Activated naive CD8-positive, alpha-beta T cell treated with anti-CD3 and anti-CD28 coated beads for 36 hours (primary cell): ENCODE data around the gene GRM8. TPM values are rescaled to one million over a fixed set of nuclear protein-coding genes. Genes with fewer than 3 reads are reported as not detected.

Experiments
- DNase-seq: peaks from one replicate; pipeline ENCODE4 v3.0.0; 2021
- H3K27ac Mint-ChIP-seq: one replicate; pipeline ENCODE4 v1.8.0; 2022; ENCODE audit warnings: mild to moderate bottlenecking, moderate library complexity, mixed read lengths
- H3K27me3 Mint-ChIP-seq: one replicate; pipeline ENCODE4 v1.8.0; 2022; ENCODE audit warnings: mild to moderate bottlenecking, mixed read lengths
- H3K36me3 Mint-ChIP-seq: one replicate; pipeline ENCODE4 v1.8.0; 2021; ENCODE audit warnings: mild to moderate bottlenecking, mixed read lengths
- H3K4me1 Mint-ChIP-seq: one replicate; pipeline ENCODE4 v1.8.0; 2021; ENCODE audit warnings: mixed read lengths
- H3K4me3 Mint-ChIP-seq: one replicate; pipeline ENCODE4 v1.8.0; 2022; ENCODE audit warnings: mild to moderate bottlenecking, moderate library complexity, mixed read lengths
- H3K9me3 Mint-ChIP-seq: one replicate; pipeline ENCODE4 v1.8.0; 2022; ENCODE audit warnings: mixed read lengths
- total RNA-seq, 2 experiments: library from RNA; stranded (reverse); gene quantifications; one replicate each; pipeline ENCODE4 v1.2.3, GENCODE V29; 2021

GRM8 gene
- total RNA-seq, 2 experiments from 2014 or later: not detected

DNA sequence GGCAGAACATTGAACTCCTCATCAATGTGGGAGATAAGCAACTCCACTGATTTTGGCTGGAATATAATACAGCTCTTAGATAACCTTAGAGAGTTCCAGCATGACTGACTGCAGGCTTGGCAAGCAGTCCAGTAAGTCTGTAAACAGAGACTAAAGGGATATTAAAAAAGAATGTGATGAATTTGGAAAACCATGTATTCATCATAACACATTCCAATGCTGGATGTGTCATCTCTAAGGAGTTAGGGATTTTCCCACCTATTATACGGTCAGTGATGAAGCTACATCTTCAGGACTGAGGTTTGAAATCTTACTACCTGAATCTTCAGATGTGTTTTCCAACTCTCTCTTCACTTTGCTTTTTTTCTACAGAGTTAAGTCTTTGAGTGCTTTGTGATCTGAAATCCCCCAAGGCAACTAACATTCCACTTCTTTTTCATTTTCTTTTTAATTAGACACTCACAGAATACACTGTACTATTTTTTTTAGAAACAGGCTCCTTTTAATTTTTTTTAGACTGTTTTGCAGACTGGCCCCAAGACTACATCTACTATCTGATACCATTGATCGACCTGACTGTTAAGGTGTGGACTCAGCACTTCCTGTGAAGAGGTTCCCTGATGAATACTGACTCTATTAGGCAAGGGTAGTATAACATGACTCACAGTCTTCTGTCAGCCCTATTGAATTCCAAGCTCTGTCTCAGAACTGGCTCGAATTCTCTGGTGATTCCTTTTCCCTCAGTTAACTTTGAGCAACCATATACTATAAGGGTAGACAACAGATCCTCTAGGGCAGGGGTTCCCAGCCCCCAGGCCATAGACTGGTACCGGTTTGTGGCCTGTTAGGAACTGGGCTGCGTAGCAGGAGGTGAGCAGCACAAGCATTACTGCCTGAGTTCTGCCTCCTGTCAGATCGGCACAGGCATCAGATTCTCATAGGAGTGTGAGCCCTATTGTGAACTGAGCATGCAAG is 678.2 kb downstream of the GRM8 start:
- Mint-ChIP-seq H3K27ac (no peak overlapping the region), H3K4me3 (no peak overlapping the region), H3K4me1 (no peaks in the 10 kb centered on the region), H3K27me3 (no peaks in the 10 kb centered on the region), H3K9me3 (no peaks in the 10 kb centered on the region), H3K36me3 (no peaks in the 10 kb centered on the region)
- no peak for DNase-seq

DNA sequence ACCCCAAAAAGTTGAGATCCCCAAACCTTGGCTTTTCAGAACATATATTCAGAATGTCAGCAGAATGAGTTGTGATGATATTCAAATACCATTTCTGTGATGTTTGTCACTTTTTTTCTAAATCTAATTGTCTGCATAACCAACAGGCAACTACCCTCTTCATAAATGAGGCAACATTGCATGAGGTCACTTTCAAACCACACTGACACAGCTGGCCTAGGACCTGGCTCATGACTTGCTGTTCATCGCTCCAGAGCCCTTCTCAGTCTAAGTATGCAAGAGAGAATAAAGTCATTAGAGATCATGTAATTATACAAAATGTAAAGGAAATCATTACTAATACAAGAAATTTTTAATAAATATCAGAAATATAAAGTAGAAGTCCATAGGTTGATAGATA is 681.9 kb downstream of the GRM8 start:
- Mint-ChIP-seq H3K36me3 (no peaks in the 10 kb centered on the region), H3K27me3 (no peaks in the 10 kb centered on the region), H3K9me3 (no peaks in the 10 kb centered on the region)

DNA sequence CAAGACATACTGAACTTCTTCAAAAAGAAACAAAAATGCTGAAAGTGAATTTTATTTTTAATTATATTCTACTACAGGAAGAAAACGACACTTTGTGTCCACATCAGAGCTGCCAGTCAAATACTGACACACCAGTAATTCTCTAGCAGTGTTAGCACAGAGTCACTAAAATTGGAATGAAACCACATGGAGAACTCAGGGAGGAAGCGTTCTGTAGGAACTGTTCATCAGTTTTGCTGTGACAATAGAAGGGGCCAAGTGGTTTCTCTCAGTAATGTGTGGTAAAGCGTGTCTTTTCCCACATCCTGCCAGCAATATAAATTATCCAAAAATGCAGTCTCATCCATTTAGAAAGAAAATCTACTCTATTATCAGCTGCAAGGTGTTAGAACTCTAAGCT is 683.3 kb downstream of the GRM8 start:
- Mint-ChIP-seq H3K4me3 (no peak overlapping the region), H3K27ac (no peak overlapping the region), H3K27me3 (no peaks in the 10 kb centered on the region), H3K36me3 (no peaks in the 10 kb centered on the region), H3K9me3 (no peaks in the 10 kb centered on the region), H3K4me1 (no peaks in the 10 kb centered on the region)
- DNase-seq: no peak

More for the DNA sequence above, 681.9 kb downstream of the GRM8 start:
- no peak overlapping the region for H3K4me3 Mint-ChIP-seq
- no peak for DNase-seq
- no peaks in the 10 kb centered on the region for H3K4me1 Mint-ChIP-seq
- no peak overlapping the region for H3K27ac Mint-ChIP-seq

DNA sequence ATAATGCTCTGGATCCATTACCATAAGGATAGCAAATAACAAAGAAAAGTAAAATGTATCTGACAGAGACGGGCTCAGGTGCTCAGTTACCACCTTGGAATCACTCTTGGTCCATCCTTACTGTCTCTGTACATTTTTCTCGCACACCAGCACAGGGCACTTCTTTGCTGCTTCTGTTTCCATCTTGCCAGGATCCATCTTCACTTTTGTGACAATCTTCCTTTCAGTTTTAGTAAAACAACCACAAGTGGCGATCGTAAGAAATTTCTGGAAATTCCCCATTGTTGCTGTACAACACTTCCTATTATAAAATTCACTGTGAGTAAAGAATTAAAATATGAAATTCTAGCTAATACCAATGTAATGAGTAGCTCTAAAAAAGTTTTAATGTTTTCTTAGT is 695.5 kb downstream of the GRM8 start:
- H3K36me3 Mint-ChIP-seq: no peaks in the 10 kb centered on the region
- H3K4me3 Mint-ChIP-seq: no peak overlapping the region
- H3K9me3 Mint-ChIP-seq: no peaks in the 10 kb centered on the region
- DNase-seq: no peak
- H3K27ac Mint-ChIP-seq: no peak overlapping the region
- H3K4me1 Mint-ChIP-seq: no peaks in the 10 kb centered on the region
- no peaks in the 10 kb centered on the region for H3K27me3 Mint-ChIP-seq

DNA sequence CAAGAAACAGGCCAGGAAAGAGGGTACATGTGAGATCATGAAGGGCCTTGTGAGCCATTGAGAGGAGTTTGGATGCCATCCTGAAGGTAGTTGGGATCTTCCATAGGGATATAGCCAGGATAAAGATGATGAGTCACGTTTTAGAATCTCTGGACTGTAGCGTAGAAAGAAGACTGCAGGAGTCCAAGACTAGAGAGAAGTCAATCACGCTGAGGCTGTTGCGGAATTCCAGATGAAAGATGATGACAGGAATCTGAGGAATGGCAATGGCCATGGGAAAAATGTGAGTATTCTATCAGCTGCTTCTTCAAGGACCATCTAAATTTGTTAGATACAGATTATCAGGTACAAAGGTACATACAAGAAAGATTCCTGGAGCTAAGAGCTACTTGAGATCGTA is 711.3 kb downstream of the GRM8 start:
- Mint-ChIP-seq H3K4me1 (no peaks in the 10 kb centered on the region), H3K36me3 (no peaks in the 10 kb centered on the region), H3K27me3 (no peaks in the 10 kb centered on the region), H3K27ac (no peak overlapping the region), H3K4me3 (no peak overlapping the region), H3K9me3 (no peaks in the 10 kb centered on the region)
- DNase-seq: no peak

DNA sequence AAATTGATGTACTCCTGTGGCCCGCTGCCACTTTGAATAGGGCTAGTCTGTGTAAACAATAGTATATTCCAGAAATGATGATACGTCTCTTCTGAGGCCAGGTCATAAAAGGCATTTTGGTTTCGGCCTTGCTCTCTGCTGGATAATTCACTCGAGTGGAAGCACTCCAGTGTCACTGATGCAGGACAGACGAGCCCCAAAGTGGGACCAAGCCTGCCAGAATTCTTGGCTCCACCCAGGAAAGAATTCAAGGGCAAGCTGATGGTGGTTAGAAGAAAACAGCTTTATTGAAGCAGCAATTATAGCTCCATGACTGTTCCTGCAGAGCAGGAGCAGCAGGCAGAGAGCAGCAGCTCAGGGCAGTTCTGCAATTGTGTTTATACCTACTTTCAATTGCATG is 717.6 kb downstream of the GRM8 start:
- Mint-ChIP-seq H3K4me3 (no peak overlapping the region), H3K9me3 (no peaks in the 10 kb centered on the region), H3K27me3 (no peaks in the 10 kb centered on the region), H3K36me3 (no peaks in the 10 kb centered on the region), H3K4me1 (no peaks in the 10 kb centered on the region), H3K27ac (no peak overlapping the region)
- no peak for DNase-seq

DNA sequence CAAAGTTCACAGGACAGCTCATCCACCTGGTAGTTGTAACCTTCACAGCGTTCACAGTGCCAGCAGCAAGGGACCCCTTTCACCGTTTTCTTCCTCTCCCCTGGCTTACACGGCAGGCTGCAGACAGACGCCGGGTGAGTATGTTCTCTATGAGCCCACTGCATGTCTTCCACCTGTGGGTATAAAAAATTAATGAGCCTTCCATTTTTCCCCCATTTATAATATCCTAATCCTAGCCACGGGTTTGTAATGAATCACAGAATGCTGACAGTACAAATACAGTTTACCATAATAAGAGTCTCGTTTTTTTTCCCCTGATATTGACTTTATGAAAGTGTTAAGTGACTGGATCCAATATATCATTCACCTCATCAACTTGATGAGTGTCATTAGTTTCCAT is 719.0 kb downstream of the GRM8 start:
- no peak overlapping the region for H3K27ac Mint-ChIP-seq
- DNase-seq: no peak
- H3K27me3 Mint-ChIP-seq: no peaks in the 10 kb centered on the region
- no peak overlapping the region for H3K4me3 Mint-ChIP-seq
- no peaks in the 10 kb centered on the region for H3K9me3 Mint-ChIP-seq
- H3K4me1 Mint-ChIP-seq: no peaks in the 10 kb centered on the region
- H3K36me3 Mint-ChIP-seq: no peaks in the 10 kb centered on the region

DNA sequence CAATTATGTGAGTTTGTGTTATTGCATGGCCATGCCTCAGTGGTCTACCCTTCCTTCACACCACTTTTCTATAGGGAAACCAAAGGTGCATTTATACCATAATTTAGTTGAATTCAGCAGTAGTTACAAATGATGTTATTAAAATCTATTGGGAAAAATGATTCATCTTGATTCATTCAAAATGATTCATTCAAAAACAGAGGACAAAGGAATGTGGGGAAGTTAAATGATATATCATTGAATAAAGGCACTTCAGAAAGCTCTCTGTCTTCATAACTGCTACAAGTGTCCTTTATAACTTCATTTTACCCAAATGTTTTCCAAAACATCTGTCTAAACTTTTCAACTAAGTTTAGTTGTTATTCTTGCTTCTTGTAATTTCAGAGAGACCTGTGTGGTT is 722.9 kb downstream of the GRM8 start:
- no peak overlapping the region for H3K27ac Mint-ChIP-seq
- no peak overlapping the region for H3K4me3 Mint-ChIP-seq
- DNase-seq: no peak
- H3K4me1 Mint-ChIP-seq: no peaks in the 10 kb centered on the region
- H3K36me3 Mint-ChIP-seq: no peaks in the 10 kb centered on the region
- H3K27me3 Mint-ChIP-seq: no peaks in the 10 kb centered on the region
- H3K9me3 Mint-ChIP-seq: no peaks in the 10 kb centered on the region

DNA sequence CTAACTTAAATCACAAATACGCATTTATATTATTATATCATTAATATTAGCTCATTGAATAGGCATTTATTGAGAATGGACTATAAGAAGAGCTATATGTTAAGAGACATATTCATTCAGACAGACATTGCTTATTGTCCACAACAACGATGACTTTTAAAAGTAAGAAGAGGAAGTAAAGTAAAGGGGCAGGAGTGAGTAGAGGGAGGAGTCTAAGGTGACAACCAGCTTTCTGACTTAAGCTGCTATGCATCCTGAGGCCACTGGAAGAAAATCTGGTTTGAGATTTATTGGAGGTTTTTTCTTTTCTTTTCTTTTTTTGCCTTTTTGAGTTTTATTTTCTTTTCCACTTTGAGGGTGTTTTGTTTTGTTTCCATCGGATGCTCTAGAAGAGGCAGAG is 723.5 kb downstream of the GRM8 start:
- no peaks in the 10 kb centered on the region for H3K27me3 Mint-ChIP-seq
- no peaks in the 10 kb centered on the region for H3K4me1 Mint-ChIP-seq
- H3K9me3 Mint-ChIP-seq: no peaks in the 10 kb centered on the region
- H3K36me3 Mint-ChIP-seq: no peaks in the 10 kb centered on the region
- no peak overlapping the region for H3K27ac Mint-ChIP-seq
- no peak for DNase-seq
- no peak overlapping the region for H3K4me3 Mint-ChIP-seq

DNA sequence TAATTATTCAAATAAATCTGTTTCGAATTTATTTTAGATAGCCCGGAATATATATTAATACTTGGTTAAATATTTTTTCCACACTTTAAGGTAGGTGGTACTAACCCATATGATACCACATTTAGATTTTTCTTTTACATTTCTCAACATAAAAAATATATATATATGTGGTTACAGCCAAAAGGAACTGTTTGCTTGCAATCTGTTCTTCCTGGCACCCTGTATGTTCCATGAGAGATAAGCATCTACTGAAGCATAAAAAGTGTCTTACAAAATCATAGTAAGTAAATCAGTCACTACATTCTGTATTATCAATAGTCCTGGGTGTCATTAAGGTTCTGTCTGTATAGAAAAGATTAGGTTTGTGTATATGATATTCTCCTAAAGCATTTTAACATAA is 726.8 kb downstream of the GRM8 start:
- Mint-ChIP-seq H3K36me3 (no peaks in the 10 kb centered on the region), H3K27ac (no peak overlapping the region), H3K4me3 (no peak overlapping the region), H3K4me1 (no peaks in the 10 kb centered on the region), H3K9me3 (no peaks in the 10 kb centered on the region), H3K27me3 (no peaks in the 10 kb centered on the region)
- DNase-seq: no peak

DNA sequence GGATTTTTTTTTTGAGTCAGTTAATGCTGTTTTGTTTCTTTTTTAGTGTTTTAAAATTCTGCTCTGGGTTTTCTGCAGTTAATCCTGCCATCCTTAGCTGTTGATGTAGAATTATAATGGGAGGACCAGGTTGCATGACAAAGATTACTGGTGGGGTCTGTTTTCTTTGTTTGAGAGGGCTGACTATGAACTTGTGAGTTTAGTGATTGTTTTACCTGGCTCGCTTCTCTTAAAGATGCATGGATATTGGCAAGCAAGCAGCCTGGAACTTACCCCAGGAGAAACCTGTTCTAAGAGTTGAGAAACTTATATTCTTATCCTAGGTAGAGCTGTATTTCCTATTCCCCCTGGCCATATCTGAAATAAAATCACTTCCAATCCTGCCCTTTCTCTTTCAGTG is 727.8 kb downstream of the GRM8 start:
- Mint-ChIP-seq H3K27ac (no peak overlapping the region), H3K9me3 (no peaks in the 10 kb centered on the region), H3K27me3 (no peaks in the 10 kb centered on the region), H3K4me1 (no peaks in the 10 kb centered on the region), H3K36me3 (no peaks in the 10 kb centered on the region), H3K4me3 (no peak overlapping the region)
- no peak for DNase-seq

DNA sequence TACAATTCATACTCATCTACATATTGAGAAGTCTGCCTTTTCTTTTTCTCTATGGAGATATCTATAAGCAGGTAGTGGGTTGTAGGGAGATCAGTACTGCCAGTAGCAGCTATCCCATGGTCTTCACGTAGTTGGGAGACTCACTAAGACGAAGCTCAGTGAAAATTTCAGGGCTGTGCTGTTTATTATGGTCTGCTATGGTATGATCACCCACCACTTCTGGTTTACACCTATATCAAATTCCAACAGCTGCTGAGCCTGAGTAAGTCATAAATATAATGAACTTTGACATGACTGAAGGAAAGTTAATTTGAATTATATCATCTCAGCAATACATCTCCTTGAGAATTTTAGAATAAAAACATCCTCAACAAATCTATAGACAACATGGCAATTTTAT is 741.7 kb downstream of the GRM8 start:
- H3K27me3 Mint-ChIP-seq: no peaks in the 10 kb centered on the region
- no peak for DNase-seq
- H3K4me1 Mint-ChIP-seq: no peaks in the 10 kb centered on the region
- H3K4me3 Mint-ChIP-seq: no peak overlapping the region
- H3K36me3 Mint-ChIP-seq: no peaks in the 10 kb centered on the region
- H3K9me3 Mint-ChIP-seq: no peaks in the 10 kb centered on the region
- no peak overlapping the region for H3K27ac Mint-ChIP-seq

DNA sequence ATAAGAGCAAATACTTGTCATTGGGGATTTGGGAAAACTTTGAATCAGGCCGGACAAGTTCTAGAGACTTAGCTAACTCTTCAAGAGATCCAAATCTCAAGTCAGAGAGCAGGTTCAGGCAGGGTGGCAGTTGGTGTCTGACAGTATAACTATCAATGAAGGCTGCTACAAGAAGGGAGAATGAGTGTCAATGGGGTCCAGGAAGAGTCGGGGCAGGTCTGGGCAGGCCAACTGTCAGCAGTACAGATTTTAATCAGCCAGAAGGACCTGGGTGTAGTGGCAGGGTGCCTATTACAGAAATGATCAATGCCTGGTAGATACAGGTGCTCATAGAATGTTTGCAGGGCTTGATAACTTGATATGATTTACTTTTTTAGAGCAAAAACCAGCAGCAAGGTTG is 751.1 kb downstream of the GRM8 start:
- no peaks in the 10 kb centered on the region for H3K36me3 Mint-ChIP-seq
- no peak overlapping the region for H3K27ac Mint-ChIP-seq
- no peaks in the 10 kb centered on the region for H3K27me3 Mint-ChIP-seq
- no peak for DNase-seq
- no peaks in the 10 kb centered on the region for H3K4me1 Mint-ChIP-seq
- H3K9me3 Mint-ChIP-seq: peaks cover 1% of the 10 kb centered on the region
- H3K4me3 Mint-ChIP-seq: no peak overlapping the region

DNA sequence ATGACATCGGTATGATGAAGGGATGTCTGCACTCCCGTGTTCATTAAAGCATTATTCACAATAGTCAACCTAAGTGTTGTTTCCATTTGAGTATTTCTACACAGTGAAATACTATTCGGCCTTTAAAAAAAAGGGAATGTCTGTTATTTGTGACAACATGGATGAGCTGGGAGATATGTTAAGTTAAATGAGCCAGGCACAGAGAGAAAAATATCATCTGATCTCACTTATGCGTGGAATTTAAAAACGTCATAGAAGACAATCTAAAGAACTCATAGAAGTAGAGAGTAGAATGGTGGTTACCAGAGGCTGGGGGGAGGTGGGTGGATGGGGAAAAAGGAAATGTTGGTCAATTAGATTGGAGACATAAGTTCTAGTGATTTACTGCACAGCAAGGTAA is 753.3 kb downstream of the GRM8 start:
- Mint-ChIP-seq H3K27ac (no peak overlapping the region), H3K9me3 (peaks cover 1% of the 10 kb centered on the region), H3K4me3 (no peak overlapping the region), H3K4me1 (no peaks in the 10 kb centered on the region), H3K27me3 (no peaks in the 10 kb centered on the region), H3K36me3 (no peaks in the 10 kb centered on the region)
- no peak for DNase-seq

DNA sequence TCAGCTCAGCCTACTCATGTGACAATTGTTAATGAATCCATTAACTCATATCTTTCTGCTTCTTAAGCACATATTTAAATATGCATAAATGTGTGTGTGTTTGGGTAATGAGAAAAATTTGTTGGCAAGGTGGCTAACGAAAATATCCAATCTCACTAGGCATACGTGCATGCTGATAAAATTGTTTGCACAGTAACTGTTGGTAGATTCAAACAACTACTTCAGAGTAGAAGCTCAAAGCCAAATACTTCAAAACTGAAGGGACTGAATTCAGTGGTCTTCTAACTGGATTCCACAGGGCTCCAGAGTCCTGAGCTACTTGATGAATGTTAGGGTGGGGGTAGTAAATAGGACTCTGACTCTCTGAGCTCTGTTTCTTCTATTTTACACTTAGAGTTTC is 757.0 kb downstream of the GRM8 start:
- Mint-ChIP-seq H3K27me3 (no peaks in the 10 kb centered on the region), H3K36me3 (no peaks in the 10 kb centered on the region), H3K9me3 (peaks cover 1% of the 10 kb centered on the region), H3K27ac (no peak overlapping the region), H3K4me1 (no peaks in the 10 kb centered on the region), H3K4me3 (no peak overlapping the region)
- DNase-seq: no peak

DNA sequence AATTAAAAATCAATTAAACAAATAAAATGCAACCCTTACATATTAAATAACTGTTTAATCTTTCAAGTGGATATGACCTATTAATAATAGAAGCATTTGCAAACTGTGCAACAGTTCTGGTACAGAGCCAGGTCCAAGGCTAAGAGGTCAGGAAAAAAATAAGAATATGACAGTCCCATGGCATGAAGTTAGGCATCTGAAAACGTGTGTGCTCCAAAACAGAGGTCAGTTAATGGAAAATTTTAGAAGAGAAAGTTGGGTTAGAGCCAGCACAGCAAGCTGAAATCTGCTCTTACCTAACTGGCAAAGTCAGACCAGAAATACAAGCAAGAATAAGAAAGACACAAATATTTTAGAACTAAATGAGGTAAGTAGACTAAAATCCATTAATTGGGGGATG is 757.7 kb downstream of the GRM8 start:
- H3K9me3 Mint-ChIP-seq: peaks cover 1% of the 10 kb centered on the region
- H3K27me3 Mint-ChIP-seq: no peaks in the 10 kb centered on the region
- DNase-seq: no peak
- no peaks in the 10 kb centered on the region for H3K36me3 Mint-ChIP-seq
- H3K27ac Mint-ChIP-seq: no peak overlapping the region
- no peak overlapping the region for H3K4me3 Mint-ChIP-seq
- no peaks in the 10 kb centered on the region for H3K4me1 Mint-ChIP-seq
